Epithelial cell of prostate (primary cell): Measurements from ENCODE around the gene GFY.

ENCODE experiments used
- DNase-seq: peaks from one replicate; pipeline ENCODE4 v3.0.0-alpha.2; 2011; ENCODE audit warnings: low read depth, low spot score
- H3K27ac ChIP-seq: fragments of 450-650 bp; 2 replicates; pipeline ENCODE4 v1.5.1; 2017; ENCODE audit warnings: mild to moderate bottlenecking

The GFY gene

DNA sequence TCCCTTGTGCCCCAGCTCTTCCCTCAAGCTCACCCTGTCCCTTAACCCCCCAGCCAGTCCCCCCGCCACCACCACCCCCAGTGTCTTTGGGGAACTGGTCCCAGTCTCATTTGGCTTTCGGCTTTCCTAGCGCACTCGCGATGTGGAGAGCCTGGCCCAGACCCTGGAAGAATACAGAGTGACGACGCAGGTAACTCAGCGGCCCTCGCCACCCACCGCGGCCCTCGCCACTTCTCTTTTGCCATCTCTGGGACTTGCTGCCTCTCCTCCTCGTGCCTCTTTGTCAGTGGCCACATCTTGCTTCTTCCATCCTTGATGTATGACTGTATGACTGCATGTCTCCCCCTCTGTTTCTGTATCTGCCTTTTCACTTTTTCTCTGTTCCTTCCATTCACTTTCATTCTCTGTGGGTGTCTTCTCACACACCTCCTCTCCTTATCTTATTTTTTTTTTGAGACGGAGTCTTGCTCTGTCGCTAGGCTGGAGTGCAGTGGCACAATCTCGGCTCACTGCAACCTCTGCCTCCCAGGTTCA lies 17.6 kb upstream of the GFY start:
- DNase-seq = no peak
- no peak overlapping the region for H3K27ac ChIP-seq

- no peak for DNase-seq
- H3K27ac ChIP-seq = no peak overlapping the region
Measured at GRCh38 chr19:49408816-49409440, 16.3 kb upstream of the GFY start.

GRCh38 chr19:49409441-49410029 lies 15.7 kb upstream of the GFY start:
- H3K27ac ChIP-seq = no peak overlapping the region
- DNase-seq = no peak

GRCh38 chr19:49411681-49412326 lies 13.4 kb upstream of the GFY start:
- H3K27ac ChIP-seq = no peak overlapping the region
- no peak for DNase-seq

DNA sequence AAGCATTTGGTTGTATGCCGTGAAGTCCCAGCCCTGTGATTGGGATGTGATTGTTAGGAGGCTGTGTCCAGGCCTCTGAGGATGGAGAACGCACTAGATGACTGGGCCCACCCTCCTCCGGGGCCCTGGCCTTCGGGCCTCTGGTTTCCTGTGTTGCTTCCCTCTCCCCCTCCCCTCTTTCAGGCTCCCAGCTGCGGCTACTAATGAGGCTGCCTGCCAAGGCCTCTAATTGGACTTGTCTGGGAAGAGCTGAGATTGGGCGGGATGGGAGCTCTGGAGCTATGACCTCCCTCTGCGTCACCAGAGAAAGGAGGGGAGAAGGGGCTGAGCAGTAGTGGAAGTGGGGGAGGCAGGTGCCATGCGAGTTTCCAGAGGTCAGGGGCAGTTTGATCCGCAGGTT lies 11.8 kb upstream of the GFY start:
- no peak overlapping the region for H3K27ac ChIP-seq
- no peak for DNase-seq

GRCh38 chr19:49414256-49414655 lies 10.9 kb upstream of the GFY start:
- H3K27ac ChIP-seq = no peak overlapping the region
- no peak for DNase-seq

GRCh38 chr19:49415102-49415809 lies 9.9 kb upstream of the GFY start:
- no peak for DNase-seq
- H3K27ac ChIP-seq = no peak overlapping the region

DNA sequence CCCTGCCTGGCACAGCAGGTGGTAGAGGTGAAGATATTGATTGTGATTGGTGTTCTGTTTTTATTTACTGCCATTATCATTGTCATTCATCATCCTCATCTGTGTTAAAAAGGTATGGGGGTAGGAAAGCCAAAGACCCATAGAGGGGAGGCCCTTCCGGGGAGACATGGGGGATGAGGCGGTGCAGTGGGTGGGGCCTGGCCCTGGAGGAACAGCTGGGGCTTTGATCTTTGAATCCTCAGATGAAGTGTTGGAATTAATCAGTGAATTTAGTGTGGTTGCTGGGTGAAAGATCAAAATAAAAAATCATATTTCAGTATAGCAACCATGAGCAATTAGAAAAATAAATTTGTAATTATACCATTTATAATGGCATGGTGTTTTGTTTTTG lies 9.4 kb upstream of the GFY start:
- no peak overlapping the region for H3K27ac ChIP-seq
- no peak for DNase-seq

DNA sequence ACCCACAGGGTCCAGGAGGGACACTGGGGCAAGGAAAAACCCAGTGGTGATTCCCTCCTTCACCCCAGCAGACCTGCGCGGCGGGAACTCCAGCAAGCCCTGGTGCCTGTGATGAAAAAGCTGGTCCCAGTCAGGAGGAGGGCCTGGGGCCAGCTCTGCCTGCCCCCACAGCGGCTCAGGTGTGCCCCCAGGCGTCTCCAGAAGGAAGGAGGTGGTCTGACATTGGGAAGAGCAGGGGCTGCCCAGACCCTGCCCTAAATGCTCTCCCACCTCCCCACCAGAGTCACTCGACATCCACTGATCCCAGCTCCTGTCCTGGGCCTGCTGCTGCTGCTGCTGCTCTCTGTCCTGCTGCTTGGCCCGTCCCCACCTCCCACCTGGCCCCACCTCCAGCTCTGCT lies 8.1 kb upstream of the GFY start:
- H3K27ac ChIP-seq = no peak overlapping the region
- no peak for DNase-seq

DNA sequence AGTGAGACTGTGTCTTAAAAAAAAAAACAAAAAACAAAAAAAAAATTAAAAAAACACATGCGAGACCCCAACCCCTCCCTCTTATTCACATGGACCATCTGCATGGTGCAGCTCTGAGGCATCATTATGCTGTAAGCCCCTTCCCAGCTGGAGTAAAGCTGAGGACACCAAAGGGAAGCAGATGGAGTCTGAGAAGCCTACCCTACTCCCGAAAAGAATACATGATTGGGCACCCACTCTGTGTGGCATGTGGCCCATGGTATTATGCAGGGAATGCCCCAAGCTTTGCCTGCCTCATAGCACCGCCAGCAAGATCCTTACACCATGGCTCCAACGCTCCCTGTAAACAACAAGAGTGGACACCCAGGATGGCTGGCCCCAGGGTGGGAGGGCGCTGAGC lies 6.7 kb upstream of the GFY start:
- no peak overlapping the region for H3K27ac ChIP-seq
- no peak for DNase-seq

DNA sequence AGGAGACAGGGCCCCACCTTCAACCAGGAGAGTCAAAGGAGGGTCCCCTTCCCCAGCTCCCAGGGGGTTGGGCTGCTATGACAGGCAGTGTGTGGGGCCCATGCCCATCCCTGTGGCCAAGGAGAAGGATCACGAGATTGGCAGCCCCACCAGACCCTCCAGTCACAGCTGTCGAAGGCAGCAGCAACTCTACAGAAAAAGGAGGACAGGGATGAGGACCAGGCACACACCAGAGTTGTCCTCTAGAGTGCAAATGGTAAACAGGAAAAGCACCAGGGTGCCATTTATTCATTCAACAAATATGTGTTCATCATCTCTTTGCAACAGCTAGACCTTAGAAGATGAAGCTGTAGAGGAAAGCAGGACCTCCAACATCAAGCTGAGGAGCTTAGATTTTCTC lies 6.0 kb upstream of the GFY start:
- no peak for DNase-seq
- H3K27ac ChIP-seq = no peak overlapping the region

DNA sequence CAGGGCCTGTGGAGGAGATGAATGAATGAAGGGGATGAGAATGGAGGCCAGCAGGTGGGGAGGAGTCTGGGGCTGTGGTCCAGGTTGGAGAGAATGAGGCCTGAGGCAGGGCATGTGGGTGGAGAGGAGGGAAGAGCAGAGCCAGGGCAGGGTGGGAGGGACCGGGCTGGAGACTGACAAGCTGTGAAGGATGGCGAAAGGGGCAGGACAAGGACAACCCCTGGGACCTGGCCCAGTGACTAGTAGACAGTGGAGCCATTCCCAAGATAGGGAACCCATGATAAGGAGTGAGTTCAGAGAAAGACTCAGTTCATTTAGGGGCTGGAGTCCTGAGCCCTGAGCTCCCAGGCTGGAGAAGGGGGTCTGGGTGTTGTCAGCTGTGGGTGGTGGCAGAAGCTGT lies 5.0 kb upstream of the GFY start:
- no peak overlapping the region for H3K27ac ChIP-seq
- no peak for DNase-seq

DNA sequence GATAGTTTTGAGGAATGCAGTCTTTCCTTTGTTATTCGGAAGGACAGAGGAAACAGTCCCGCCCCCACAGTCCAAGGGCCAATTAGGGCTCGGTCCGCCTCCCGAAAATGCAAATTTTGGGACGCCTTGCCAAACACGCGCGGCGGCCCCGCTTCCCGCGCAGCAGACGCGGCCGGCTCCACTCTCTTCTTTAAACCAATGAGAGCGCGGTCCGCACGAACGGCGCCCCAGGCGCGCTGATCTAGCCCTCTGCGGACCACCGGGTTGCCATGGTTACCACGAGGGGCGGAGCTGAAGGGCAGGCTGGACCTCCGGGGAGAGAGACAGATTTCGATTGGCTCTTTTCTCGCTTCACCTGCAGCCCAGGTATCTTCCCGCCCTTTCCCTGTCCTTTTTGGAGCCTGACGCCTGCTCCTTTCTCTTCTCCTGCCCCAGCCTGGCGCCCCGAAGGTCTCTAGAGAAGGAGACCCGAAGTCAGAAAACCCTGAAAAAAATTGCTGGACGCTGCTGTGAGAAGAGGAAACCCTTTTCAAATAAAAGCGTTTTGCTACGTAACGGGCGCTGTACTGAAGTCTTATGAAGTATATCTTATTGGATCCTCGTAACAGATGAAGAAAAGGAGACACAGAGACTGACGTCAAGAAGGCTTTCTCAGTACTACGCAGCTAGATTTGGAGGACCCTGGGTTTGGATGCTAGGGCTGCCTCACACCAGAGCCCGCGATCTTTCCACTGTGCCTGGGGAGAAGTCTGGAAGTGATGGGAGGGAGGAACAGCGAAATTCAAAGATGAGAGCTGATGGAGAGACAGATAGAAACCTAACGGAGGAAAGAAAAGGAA lies 3.9 kb upstream of the GFY start:
- no peak overlapping the region for H3K27ac ChIP-seq
- no peak for DNase-seq

DNA sequence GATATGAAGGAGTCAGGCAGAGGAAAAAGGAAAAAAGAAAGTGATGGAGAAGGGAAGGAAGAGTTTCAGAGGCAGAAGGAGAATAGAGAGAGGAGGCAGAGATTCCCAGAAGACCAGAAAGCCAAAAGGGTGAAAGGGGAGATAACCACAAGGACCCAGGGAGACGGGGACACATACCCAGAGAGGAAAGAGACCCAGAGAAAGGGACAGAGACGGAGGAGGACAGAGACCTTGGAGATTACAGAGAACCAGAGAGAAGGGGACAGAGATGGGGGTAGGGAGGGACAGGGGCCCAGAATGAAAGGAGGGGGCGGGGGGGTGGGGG lies 3.3 kb upstream of the GFY start:
- no peak for DNase-seq
- no peak overlapping the region for H3K27ac ChIP-seq

DNA sequence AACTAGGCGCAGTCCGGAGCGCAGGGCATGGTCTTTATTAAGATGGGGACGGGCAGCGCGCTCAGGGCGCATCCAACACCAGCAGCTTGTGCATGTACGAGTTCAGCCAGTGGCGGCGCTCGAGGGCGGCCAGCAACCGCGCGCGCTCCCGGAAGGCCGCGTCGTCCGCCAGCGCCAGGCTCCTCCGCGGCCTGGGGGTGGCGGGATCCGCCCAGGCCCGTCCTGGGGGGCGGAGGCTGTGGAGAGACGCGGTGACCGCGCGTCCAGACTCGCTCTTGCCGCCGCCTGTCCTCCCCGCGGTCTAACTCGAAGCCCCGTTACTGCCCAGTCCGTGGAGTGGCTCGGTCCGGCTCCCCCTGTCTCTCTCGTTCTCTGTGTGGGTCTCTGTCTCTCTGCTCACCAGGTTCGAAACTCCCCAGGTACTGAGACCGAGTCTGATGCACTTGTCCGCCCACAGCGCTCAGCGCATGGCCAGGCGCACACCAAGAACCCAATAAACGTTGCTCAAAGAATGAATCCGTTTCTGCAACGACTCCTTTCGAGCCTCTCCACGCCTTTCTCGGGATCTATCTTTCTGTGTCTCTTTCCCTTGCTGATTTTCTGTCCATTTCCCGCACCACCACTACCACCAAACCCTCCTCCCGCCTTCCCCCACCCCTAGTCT lies 2.6 kb upstream of the GFY start:
- no peak for DNase-seq

GRCh38 chr19:49423071-49423984 lies 1.9 kb upstream of the GFY start, which contains the start of gene PTH2:
Gene PTH2, minus strand, starts transcription at chr19:49423441. Its CDS starts 102 bp downstream, at chr19:49423339.
- DNase-seq = no peak
- H3K27ac ChIP-seq = no peak within 1 kb of the TSS

More for the DNA sequence above, 2.6 kb upstream of the GFY start:
- no peak overlapping the region for H3K27ac ChIP-seq

DNA sequence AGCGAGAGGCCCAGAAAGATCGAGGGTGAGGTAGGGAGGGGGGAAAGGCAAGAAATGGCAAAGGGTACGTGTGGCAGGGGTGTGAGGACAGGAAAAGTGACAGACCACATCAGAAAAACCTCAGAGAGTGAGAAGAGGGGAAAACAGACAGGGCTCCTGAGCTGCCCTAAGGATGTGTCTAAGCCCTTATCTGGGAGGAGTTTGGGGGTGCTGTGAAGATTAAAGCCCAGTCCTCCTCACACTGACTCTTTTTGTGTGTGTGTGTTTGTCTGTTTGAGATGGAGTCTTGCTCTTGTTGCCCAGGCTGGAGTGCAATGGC lies 1.2 kb upstream of the GFY start:
- no peak overlapping the region for H3K27ac ChIP-seq
- no peak for DNase-seq

GRCh38 chr19:49425922-49426592 lies 869 bp downstream of the GFY start:
- DNase-seq = no peak

More at GRCh38 chr19:49425922-49426592, 869 bp downstream of the GFY start:
- H3K27ac ChIP-seq = no peak overlapping the region
